ENCODE measurements around the gene GNGT1.

GNGT1 gene

DNA sequence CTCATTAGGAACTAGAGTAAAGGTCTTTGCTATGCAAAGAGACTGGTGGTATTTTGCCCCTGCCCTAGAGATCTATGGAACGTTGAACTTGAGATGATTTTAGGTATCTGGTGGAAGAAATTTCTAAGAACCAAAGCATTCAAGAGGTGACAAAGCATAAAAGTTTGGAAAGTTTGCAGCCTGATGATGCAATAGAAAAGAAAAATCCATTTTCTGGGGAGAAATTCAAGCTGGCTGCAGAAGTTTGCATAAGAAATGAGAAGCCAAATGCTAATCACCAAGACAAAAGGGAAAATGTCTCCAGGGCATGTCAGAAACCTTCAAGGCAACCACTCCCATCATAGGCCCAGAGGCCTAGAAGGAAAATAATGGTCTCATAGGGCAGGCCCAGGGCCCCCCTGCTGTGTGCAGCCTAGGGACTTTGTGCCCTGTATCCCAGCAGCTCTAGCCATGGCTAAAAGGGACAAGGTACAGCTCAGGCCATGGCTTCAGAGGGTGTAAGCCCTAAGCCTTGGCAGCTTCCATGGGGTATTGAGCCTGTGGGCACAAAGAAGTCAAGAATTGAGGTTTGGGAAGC is 32.3 kb upstream of the GNGT1 start:
- TF ChIP-seq, protein P1, sequence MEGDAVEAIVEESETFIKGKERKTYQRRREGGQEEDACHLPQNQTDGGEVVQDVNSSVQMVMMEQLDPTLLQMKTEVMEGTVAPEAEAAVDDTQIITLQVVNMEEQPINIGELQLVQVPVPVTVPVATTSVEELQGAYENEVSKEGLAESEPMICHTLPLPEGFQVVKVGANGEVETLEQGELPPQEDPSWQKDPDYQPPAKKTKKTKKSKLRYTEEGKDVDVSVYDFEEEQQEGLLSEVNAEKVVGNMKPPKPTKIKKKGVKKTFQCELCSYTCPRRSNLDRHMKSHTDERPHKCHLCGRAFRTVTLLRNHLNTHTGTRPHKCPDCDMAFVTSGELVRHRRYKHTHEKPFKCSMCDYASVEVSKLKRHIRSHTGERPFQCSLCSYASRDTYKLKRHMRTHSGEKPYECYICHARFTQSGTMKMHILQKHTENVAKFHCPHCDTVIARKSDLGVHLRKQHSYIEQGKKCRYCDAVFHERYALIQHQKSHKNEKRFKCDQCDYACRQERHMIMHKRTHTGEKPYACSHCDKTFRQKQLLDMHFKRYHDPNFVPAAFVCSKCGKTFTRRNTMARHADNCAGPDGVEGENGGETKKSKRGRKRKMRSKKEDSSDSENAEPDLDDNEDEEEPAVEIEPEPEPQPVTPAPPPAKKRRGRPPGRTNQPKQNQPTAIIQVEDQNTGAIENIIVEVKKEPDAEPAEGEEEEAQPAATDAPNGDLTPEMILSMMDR (IDR thresholded peaks at IDR 0.05; ENCODE audit: extremely low read depth, insufficient read depth, missing control alignments), result no peak
- in situ Hi-C loops (cut with MboI; ENCODE audit: low pct_unique_long_range_greater_than_20kb, low sequenced_read_pairs, unreplicated experiment), result no loop called here
- no peak for DNase-seq (ENCODE audit: low spot score)

DNA sequence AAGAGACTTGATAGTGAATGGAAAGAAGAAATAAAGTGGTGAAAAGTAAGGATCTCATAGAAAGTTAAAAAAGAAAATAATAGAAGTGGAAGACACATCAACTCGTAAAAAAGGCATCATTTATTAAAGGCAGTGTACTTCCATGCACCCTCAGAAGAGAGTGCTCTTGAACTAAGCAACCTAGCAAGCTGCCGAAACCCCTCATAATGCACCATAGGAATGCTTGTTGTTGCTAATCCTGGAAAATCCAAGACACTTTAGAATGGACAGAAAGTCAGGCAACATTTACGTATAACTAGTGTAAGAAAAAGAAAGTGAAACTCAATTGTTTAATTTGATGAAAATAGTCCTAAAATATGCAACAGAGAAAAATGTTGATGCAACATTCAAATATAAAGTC is 28.6 kb upstream of the GNGT1 start:
- TF ChIP-seq, protein P1 (IDR thresholded peaks at IDR 0.05; ENCODE audit: extremely low read depth, insufficient read depth, missing control alignments), result no peak
- no peak for DNase-seq (ENCODE audit: low spot score)
- in situ Hi-C loops (cut with MboI; ENCODE audit: low pct_unique_long_range_greater_than_20kb, low sequenced_read_pairs, unreplicated experiment), result loop anchor here (25.0 kb wide), 1 partner anchor 510 kb away; the partner anchor contains the start of gene COL1A2

DNA sequence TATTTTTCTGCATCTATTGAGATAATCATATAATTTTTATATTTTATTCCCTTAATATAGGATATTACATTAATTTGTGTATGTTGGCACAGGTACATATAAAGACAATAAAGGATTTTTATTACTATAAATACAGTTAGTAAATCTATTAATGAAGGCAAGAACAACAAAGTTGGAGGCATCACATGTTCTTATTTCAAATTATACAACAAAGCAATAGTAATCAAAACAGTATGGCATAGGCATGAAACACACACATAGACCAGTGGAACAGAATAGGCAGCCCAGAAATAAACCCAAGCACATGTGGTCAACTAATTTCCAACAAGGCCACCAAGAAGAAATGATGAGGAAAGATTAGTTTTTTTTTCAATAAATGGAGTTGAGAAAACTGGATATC is 27.0 kb upstream of the GNGT1 start:
- TF ChIP-seq, protein P1 (IDR thresholded peaks at IDR 0.05; ENCODE audit: extremely low read depth, insufficient read depth, missing control alignments), result no peak
- in situ Hi-C loops (cut with MboI; ENCODE audit: low pct_unique_long_range_greater_than_20kb, low sequenced_read_pairs, unreplicated experiment), result loop anchor here (25.0 kb wide), 1 partner anchor 508 kb away; the partner anchor contains the start of gene COL1A2

DNA sequence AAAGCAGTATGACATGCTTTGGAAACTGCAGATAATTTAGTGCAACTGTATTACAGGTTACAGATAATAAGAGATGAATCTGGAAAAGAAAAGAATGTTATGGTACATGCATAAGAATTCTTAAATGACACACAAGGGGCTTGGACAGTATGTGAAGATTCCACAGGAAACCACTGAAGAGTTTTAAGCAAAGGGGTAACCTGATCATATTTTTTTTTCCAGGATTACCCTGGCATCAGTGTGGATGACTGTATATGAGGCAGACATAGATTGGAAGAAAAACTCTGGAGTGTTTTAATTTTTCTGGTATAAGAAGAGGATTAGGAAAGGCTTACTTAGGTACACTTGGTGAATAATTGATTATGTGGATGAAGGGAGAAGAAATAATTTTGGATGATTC is 23.9 kb upstream of the GNGT1 start:
- in situ Hi-C loops (cut with MboI; ENCODE audit: low pct_unique_long_range_greater_than_20kb, low sequenced_read_pairs, unreplicated experiment), result loop anchor here (25.0 kb wide), 1 partner anchor 505 kb away; the partner anchor contains the start of gene COL1A2
- TF ChIP-seq, protein P1 (IDR thresholded peaks at IDR 0.05; ENCODE audit: extremely low read depth, insufficient read depth, missing control alignments), result no peak

More for the DNA sequence above, 27.0 kb upstream of the GNGT1 start:
- no peak for DNase-seq (ENCODE audit: low spot score)

DNA sequence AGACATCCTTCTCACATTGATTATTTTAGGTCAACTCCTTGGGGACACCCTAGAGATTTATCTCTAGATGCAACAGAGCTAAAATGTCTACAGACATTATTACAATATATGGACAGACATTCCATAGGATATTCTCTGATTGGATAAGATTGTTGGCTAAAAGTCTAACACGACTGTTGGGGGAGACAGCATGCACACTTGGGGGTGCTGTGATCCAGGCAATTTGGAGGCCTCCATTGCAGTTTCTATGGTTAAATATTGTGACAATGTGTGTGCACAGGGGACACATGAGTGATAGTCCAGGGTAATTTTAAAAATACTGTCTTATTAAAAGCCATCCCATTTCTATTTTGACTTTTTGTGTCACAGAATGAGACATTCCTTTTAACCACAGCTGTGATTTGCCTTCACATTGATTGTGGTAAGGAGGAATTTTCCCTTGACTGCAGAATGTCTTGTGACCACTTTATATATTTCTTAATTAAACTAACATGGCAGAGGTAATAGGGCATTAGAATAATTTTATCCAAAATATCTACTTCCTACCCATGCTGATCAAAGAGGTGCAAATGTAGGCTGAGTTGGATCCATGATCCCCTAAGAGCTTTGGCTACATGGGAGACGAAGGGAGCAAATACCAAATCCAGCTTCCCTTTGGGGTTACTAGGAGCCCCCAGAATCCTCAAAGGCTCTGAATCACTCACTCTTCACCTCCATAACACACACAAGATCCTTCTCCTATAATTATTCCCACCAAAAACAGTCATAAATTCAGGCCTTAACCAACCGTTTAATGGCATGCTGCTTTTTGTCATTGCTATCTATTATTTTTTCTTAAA is 23.1 kb upstream of the GNGT1 start:
- no peak for DNase-seq (ENCODE audit: low spot score)
- in situ Hi-C loops (cut with MboI; ENCODE audit: low pct_unique_long_range_greater_than_20kb, low sequenced_read_pairs, unreplicated experiment), result loop anchor here (25.0 kb wide), 1 partner anchor 504 kb away; the partner anchor contains the start of gene COL1A2
- TF ChIP-seq, protein P1 (IDR thresholded peaks at IDR 0.05; ENCODE audit: extremely low read depth, insufficient read depth, missing control alignments), result no peak

More for the DNA sequence above, 23.9 kb upstream of the GNGT1 start:
- DNase-seq (ENCODE audit: low spot score), result no peak

DNA sequence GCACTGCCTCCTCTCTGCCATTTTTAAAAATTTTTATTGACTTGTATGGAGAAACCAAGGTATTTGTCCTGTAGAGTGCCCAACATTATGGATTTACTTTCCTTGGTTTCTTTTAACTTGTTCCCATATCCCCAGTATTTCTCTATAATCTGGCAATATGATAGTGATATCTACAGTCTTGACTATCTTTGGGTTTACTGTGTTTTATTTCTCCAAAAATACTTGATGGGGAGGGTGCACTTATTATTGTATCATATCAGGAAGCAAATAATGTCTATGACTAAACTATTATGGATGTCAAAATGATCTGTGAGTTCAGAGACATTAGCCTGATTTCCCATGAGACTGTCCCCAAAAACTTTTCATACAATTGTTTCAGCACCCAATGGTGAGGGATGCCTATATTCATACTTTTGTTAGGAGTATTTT is 22.4 kb upstream of the GNGT1 start:
- DNase-seq (ENCODE audit: low spot score), result no peak
- TF ChIP-seq, protein P1 (IDR thresholded peaks at IDR 0.05; ENCODE audit: extremely low read depth, insufficient read depth, missing control alignments), result no peak
- in situ Hi-C loops (cut with MboI; ENCODE audit: low pct_unique_long_range_greater_than_20kb, low sequenced_read_pairs, unreplicated experiment), result loop anchor here (25.0 kb wide), 1 partner anchor 503 kb away; the partner anchor contains the start of gene COL1A2

Measured in GM13977 (cell line).